GM18508 (cell line): ENCODE results near the gene ASB10.

ENCODE experiments used
- ATAC-seq: cut with Tn5 transposase; IDR thresholded peaks from one replicate; pipeline ENCODE4 v1.9.1; 2021; ENCODE audit warnings: moderate number of reproducible peaks; ENCODE audit not compliant: insufficient read depth, unreplicated experiment

ASB10 gene

GRCh38 chr7:151191544-151191943 lies 4.5 kb upstream of the ASB10 start:
- ATAC-seq, result no peak

DNA sequence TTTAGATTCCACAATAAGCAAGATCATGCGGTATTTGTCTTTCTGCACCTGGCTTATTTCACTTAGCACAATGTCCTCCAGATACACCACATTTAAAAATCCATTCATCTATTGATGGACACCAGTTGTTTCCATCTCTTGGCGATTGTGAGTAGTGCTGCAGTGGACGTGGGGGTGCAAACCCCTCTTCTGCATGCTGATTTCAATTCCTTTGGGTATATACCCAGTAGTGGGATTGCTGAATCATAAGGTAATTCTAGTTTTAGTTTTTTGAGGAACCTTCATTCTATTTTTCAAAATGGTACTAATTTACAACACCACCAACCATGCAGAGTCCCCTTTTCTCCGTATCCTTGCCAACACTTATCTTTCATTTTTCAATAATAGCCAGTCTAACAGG lies 2.0 kb upstream of the ASB10 start:
- no peak for ATAC-seq

GRCh38 chr7:151188252-151188542 lies 1.1 kb upstream of the ASB10 start:
- no peak for ATAC-seq

GRCh38 chr7:151187409-151188251 lies 580 bp upstream of the ASB10 start:
- ATAC-seq, result no peak

DNA sequence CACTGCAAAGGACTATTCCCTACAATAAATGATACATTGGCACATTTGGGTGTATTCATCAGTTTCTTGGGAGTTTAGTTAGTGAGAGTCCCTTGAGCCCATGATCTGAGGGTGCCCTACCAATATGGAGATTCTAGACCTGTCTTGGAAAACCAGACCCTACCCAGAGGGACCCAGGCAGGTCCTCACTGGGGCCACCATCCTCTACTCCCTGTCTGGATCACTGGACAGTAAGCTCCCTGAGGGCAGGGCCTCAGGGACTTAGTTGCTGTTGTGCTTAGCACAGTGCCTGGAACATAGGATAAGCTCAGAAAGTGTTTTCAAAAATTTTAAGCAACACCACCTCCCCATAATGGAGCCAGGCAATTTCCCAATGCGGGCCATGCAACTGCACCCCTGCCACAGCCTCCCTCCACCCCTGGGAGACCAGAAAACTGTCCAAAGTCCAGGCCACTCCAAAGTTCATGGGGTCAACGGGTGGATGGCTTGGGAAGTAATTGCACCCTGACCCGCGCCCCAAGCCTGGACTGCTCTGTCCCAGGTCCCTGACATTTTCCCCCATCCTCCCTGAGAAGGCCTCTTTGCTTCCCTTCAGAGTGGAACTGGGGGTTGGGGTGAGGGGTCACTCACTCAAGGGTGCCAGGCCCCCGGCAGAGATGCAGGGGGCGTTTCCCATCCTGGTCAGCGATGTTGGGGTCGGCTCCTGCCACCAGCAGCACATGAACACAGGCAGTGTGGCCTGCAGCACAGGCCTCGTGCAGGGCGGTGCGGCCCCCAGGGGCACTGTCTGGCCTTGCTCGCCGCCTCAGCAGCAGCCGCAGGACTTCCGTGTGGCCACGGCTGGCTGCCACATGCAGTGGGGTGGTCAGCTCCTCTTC lies 1.0 kb downstream of the ASB10 start:
- no peak for ATAC-seq

- no peak for ATAC-seq
Observed at GRCh38 chr7:151181011-151181431, 6.0 kb downstream of the ASB10 start.

DNA sequence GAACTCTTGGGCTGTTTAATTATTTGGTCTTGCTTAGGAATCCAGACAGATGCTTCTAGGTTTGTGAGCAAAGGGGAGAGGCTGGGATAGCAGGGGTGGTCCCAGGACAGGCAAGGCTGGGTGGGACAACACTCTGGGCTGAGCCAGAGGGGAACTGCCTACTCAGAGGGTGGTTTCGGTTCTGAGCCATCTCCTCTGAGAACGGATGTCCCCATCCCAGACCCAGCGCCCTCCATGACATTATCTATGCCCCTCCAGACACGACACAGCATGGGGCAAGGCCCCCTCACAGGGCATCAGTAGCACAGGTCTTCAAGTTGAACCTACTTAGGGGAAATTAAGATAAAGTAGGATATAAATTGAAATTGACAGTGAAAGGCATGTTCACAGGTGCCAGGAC lies 7.1 kb downstream of the ASB10 start:
- no peak for ATAC-seq

DNA sequence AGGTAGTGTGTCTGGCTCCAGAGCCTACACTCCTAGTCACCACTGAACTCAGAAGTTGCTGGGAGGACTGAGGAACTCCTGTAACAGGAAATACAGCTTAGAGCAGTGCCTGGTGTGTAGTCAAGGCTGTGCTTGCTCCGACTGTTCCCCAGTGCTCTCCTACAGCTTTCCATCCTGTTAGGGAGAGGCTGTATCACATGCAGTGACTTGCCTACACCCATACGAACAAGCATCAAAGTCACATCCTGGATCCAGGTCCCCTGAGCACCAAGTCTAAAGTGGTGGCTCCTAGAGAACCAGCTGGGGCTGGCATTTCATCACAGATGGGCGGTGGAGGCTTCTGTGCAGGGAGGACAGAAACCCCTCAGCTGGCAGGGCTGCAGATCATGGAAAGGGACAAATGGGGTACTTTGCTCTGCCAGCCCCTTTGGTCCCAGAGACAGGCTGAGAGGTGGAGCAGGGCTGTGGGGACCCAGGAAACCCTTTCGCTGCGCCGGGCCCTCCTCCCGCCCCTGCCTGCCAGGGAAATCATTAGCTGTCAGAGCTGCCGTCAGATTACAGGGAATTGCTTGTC lies 7.7 kb downstream of the ASB10 start:
- ATAC-seq, result no peak

DNA sequence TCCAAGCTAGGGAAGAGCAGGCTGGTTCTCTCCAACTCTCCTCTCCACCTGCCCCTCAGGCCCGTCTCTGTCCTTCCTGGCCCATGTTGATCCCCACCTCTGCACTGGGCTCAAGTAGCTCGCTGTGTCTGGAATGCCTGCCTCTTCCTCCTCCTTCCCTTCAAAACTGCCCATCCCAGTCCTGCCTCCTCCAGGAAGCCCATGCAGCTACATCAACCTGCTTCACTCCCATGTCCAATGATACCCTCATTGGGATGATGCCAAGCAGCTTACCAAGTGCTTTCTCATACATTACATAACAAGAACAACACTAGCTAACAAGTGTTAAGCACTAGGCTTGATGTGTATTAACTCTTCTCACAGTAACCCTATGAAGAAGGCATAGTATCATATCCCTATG lies 8.2 kb downstream of the ASB10 start:
- ATAC-seq, result no peak

DNA sequence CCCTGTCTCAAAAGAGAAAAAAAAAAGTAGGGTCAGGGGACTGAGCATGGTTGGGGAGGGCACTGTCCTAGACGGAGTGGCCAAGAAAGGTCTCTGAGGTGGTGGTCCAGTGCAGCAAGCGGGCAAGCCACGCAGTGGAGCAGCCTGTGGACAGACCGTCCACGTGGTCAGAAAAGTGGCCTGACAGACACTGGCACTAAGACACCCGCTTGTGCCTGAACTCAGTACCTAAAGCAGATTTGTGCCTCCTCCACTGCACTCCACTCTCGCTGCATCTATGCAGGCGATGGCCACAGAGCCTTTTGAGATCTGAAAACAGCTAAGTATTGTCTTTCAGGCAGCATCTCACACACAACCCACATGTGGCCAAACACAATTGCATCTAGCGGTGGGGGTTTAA lies 8.8 kb downstream of the ASB10 start:
- no peak for ATAC-seq

DNA sequence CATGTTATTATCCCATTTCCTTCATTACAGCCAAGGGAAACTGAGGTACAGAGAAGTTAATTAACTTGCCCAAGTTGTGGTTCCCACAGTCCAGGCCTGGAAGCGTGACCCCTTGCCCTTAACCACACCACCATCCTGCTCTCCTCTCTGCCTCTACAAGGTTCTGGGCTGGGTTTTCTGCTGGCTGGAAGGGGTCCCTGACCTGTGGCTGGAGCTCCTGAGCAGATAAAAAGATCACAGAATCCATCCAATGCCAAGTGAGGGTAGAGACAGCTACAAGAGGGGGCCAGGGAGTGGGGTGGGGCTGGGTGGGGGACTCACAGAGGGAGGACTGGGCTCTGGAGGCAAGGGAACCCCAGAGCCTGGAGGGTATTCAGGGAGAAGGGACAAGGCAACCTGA lies 9.7 kb downstream of the ASB10 start:
- no peak for ATAC-seq

DNA sequence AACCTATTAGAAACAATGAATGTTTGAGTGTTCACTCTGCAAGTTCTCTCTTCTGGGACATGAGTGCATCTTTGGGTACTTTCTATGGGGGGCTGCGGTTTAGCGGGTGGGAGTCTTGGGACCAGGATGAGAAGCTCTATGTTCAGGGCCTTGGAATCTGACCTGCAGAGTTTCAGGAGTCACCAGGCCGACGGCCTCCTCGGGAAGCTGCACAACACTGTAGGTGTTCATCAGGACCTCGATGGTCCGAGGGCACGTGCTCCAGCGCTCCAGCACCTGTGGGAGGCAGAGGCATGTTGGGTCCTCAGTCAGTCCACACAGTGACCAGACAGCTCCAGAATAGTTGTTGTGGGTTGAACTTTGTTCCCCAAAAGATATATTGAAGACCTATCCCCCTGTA lies 10.6 kb downstream of the ASB10 start:
- ATAC-seq, result no peak

- no peak for ATAC-seq
Observed at GRCh38 chr7:151175793-151176311, 11.2 kb downstream of the ASB10 start.

DNA sequence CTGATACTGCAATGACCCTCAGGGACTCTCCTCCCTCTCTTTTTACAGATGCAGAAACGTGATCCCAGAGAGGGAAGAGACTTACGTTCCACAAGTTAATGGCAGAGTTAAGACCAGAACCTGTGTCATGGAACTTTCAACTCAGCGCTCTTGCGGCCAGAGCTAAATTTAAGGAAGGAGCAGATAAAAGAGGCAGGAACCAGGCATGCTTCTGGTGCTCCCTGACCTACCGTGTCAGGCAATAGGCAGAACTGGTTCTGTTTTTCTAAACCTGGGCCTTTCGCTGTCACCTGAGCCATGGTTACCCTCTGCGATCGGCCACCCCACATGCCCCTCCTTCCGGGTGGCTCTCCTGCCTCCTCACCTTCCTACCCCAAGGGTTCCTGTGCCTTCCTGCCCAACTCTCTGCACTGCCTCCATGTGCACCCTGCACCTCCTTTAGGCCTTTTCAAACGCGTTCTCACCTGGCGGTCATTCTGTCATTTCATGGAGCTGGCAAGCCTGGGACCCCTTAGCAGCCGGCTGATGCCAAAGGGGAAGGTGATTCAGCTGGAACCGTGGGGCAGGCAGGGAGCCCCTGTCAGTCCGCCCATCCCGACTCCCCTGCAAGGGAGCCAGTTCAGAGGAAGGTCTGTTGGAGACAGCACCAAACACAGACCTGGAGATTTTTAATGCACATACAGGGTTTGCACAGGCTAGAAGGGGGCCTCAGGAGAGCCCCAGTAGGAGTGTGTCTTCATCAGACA lies 11.8 kb downstream of the ASB10 start:
- no peak for ATAC-seq

DNA sequence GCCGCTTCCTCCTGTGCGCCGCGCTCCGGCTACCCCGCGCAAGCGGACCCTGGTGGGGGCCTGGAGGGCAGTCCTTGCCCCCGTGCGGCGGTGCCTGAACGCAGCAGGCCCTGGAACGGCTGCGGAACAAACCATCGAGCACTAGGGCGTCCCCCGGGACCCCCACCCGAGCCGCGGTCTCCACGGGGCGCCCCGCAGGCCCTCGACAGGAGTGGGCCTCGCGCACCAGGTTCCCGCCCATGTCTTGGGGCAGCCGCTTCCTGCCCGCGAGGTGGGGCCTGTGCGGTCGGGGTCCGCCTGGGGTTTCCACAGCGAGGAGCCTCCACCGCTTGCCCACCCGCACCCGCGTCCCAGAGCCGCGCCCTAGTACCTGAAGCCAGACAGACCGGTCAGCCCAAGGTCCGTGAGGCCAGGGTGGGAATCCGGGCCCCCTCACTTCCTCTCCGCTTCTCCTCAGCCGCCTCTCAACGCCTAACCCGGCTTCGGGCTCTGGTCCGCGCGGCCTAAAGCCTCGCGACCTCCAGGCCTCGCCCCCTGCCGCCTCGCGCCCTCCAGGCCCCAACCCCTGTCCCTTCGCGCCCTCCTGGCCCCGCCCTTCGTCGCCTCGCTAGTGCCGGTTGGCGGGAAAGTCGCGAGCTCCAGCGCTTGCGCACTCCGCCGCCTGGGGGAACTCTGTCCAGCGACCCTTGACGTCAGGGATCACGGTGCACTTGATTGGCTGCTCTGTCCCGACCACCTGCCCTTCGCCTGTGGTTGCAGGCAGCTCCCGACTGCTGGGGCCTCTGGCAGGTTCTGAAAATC lies 12.6 kb downstream of the ASB10 start:
- ATAC-seq, result no peak

GRCh38 chr7:151173386-151174245 lies 13.4 kb downstream of the ASB10 start:
- no peak for ATAC-seq

DNA sequence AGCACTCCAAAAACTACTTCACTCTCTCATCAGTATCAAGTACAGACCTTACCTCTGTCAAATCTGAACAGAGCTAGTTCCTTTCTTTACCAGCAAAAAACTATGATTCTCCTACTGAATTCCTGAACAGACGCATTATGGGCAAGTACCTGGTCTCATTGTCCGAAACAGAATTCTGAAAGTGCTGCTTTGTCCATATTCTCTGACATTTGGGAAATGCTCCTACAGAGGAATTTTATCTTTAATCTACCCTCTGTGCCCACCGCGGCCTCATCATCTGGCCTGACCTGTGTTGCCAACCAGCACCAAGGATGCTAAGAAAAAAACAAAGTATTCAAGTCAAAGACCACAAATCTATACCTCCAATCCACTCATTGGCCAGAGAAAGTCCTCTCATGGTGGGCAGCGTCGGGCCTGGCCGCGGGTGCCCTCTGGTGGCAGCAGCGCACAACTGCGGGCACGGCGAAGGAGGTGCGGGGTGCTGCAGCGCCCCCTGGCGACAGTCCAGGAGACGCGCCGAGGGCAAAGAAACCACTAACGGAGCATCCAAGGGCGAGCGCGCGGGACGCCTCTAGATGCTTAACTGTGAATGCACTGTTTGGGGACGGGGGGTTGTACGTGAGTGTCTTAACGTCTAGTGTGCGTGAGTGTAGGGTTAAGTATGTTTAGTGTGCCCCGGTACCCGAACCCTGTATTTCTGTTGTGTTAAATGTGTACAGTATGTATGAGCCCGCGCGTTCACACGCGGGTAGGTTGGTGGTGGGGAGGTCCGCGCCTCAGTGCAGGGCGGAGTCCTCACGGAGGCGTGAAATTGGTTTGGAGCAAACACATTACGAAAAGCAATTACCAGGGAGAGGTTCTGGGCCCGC lies 14.5 kb downstream of the ASB10 start:
- ATAC-seq, result no peak

- ATAC-seq, result no peak
Observed at GRCh38 chr7:151168787-151169162, 18.3 kb downstream of the ASB10 start.
